ENCODE data around the gene FHOD1. TPM values are rescaled to one million over a fixed set of nuclear protein-coding genes. Genes with fewer than 3 reads are reported as not detected.

FHOD1 gene
- polyA plus RNA-seq, 2 of the 4 experiments (the other 2 are of a cell fraction) = 16.1 to 33.6 TPM

DNA sequence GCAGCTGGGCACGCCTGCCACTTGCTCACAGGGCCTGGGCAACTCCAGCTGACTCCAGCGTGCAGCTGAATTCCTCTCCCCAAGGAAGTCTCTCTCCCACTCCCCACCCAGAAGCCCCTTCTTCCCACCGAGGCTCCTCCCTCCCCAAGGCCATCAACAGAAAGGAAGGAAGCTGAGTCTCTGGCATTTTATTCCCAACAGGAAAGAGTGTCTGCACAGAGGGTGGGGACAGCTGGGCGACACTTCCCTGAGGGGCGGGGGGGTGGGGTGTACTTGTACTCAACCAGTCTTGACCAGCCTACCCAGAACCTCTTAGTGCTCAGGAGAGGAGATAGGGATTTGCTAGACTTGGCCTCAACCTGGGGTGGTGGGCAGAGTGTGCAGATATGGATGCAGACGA, 57.2 kb downstream of the FHOD1 start, which contains the start of gene EXOC3L1:
TSS of gene EXOC3L1 (minus strand) at position 96 of the 400 bp plus-strand sequence. CDS start 460 bp downstream, outside the sequence.
- FAIRE-seq = no peak
- TF ChIP-seq ZC3H11A (IDR thresholded peaks at IDR 0.05) (no peak), FOSL2 (IDR thresholded peaks at IDR 0.05) (no peak), FOSL2 (CRISPR knock-in tag; IDR thresholded peaks at IDR 0.05) (no peak), KDM5A (IDR thresholded peaks at IDR 0.05) (no peak), EP300 (IDR thresholded peaks at IDR 0.05) (no peak), RCOR1 (IDR thresholded peaks at IDR 0.05; ENCODE audit: low read depth, low read length) (no peak), NR3C1 (IDR thresholded peaks at IDR 0.05) (no peak)
- TF ChIP-seq, protein P1, sequence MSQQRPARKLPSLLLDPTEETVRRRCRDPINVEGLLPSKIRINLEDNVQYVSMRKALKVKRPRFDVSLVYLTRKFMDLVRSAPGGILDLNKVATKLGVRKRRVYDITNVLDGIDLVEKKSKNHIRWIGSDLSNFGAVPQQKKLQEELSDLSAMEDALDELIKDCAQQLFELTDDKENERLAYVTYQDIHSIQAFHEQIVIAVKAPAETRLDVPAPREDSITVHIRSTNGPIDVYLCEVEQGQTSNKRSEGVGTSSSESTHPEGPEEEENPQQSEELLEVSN (IDR thresholded peaks at IDR 0.05; ENCODE audit: borderline replicate concordance, low read depth) = no peak

DNA sequence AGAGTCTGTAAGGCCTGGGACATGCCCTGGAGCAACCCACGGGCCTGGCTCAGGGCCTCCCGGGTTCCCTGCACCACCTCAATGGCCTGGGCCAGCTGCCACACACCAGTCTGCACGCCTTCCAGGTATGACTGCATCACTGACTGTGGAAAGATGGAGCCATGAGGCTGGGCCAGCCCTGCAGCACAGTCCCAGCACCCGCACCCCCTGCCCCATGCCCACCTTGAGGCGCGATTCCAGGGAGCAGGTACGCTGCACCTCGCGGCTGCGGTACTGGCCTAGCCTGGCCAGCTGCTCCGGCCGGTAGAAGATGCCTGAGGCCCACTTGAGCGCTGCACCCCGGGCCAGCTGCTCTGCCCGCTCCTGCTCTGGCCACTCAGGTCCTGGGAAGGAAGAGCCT, 58.5 kb downstream of the FHOD1 start:
- 89% methylated on average over 8 of the region's 15 CpGs for WGBS (ENCODE audit: missing lambda C conversion rate)
- Histone ChIP-seq H3K4me1 (peaks cover 29% of the 10 kb centered on the region), H3K4me2 (no peak overlapping the region), H3K9me3 (no peaks in the 10 kb centered on the region), H3K4me3 (no peak overlapping the region), H3K27ac (no peak overlapping the region)
- ATAC-seq (no peak), DNase-seq (ENCODE audit: low read depth in 1 of 2, low spot score in 1 of 2) (no peak), FAIRE-seq (no peak)
- no peak for TF ChIP-seq CEBPB (IDR thresholded peaks at IDR 0.05)
- TF ChIP-seq KDM1A (IDR thresholded peaks at IDR 0.05; ENCODE audit: low read depth) = no peak
- TF ChIP-seq, protein P1 (IDR thresholded peaks at IDR 0.05; ENCODE audit: borderline replicate concordance, low read depth) = no peak
- TF ChIP-seq FOSB (CRISPR knock-in tag; IDR thresholded peaks at IDR 0.05) = no peak
- no peak for TF ChIP-seq FOSL2 (IDR thresholded peaks at IDR 0.05)
- no peak for TF ChIP-seq FOSL2 (CRISPR knock-in tag; IDR thresholded peaks at IDR 0.05)
- TF ChIP-seq RFX5 (IDR thresholded peaks at IDR 0.05) = no peak
- TF ChIP-seq MYC (IDR thresholded peaks at IDR 0.05; ENCODE audit: borderline replicate concordance, low read length) = no peak
- TF ChIP-seq HDAC2 (IDR thresholded peaks at IDR 0.05) = no peak
- TF ChIP-seq TFCP2L1 (CRISPR knock-in tag; IDR thresholded peaks at IDR 0.05) = no peak
- TF ChIP-seq GATA3 (IDR thresholded peaks at IDR 0.05; ENCODE audit: borderline replicate concordance) = no peak
- no peak for TF ChIP-seq PHF8 (IDR thresholded peaks at IDR 0.05; ENCODE audit: borderline replicate concordance, low read depth)
- CTCF ChIA-PET = interaction anchor here (0.8 to 10.7 kb wide), 9 partner anchors 9 to 235 kb away, joined by 3 to 162 read pairs (median 6); partner anchors contain the start of genes ELMO3, FBXL8, KCTD19 and LRRC36
- POLR2A ChIA-PET = no interaction called here

More for the DNA sequence above, 57.2 kb downstream of the FHOD1 start, which contains the start of gene EXOC3L1:
- Histone ChIP-seq H3K9me3 (no peaks in the 10 kb centered on the region), H3K4me2 (no peak within 1 kb of the TSS), H3K4me3 (no peak within 1 kb of the TSS), H3K4me1 (peaks cover 26% of the 10 kb centered on the region), H3K27ac (no peak within 1 kb of the TSS)
- DNase-seq (ENCODE audit: low read depth in 1 of 2, low spot score in 1 of 2) (no peak), ATAC-seq (no peak)
- 73% methylated on average over 4 of the region's 6 CpGs for WGBS (ENCODE audit: missing lambda C conversion rate)
- POLR2A ChIA-PET = no interaction called here
- CTCF ChIA-PET = interaction anchor here (0.6 to 10.7 kb wide), 9 partner anchors 8 to 236 kb away, joined by 3 to 162 read pairs (median 6); partner anchors contain the start of genes ELMO3, FBXL8, NOL3 and TRADD

DNA sequence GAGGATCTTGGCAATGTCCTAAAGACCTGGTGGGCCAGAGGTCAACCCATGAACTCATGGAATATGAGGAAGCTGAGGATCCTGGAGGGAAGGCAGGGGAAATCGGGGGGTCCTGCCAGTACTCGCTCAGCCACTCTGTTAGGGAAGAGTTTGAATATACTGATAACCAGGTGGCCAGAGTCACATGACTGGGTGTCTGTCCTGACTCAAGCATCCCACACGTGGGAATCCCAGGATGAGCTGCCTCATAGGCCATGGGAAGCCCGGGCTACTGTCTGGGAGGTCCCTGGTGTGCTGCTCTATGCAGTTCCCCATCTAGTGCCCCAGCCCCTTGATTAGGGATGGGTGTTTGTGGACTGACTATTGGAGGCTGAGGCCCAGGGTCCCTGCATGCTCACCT, 59.0 kb downstream of the FHOD1 start:
- Histone ChIP-seq H3K27ac (no peak overlapping the region), H3K9me3 (no peaks in the 10 kb centered on the region), H3K4me2 (no peak overlapping the region), H3K4me3 (no peak overlapping the region), H3K4me1 (peaks cover 25% of the 10 kb centered on the region)
- ATAC-seq (no peak), DNase-seq (ENCODE audit: low read depth in 1 of 2, low spot score in 1 of 2) (no peak), FAIRE-seq (no peak)
- 56% methylated on average over 4 of the region's 4 CpGs for WGBS (ENCODE audit: missing lambda C conversion rate)
- no peak for TF ChIP-seq POLR2A (IDR thresholded peaks at IDR 0.05; ENCODE audit: low read length)
- TF ChIP-seq TFCP2L1 (CRISPR knock-in tag; IDR thresholded peaks at IDR 0.05) = no peak
- TF ChIP-seq SREBF2 (IDR thresholded peaks at IDR 0.05) = no peak
- no peak for TF ChIP-seq PHF8 (IDR thresholded peaks at IDR 0.05; ENCODE audit: borderline replicate concordance, low read depth)
- TF ChIP-seq CHD2 (IDR thresholded peaks at IDR 0.05; ENCODE audit: low read length, partially characterized antibody) = no peak
- TF ChIP-seq, protein P2, sequence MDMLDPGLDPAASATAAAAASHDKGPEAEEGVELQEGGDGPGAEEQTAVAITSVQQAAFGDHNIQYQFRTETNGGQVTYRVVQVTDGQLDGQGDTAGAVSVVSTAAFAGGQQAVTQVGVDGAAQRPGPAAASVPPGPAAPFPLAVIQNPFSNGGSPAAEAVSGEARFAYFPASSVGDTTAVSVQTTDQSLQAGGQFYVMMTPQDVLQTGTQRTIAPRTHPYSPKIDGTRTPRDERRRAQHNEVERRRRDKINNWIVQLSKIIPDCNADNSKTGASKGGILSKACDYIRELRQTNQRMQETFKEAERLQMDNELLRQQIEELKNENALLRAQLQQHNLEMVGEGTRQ (IDR thresholded peaks at IDR 0.05) = peak; percentile 8; the same call in 1 of the 2 replicates
- CTCF ChIA-PET = interaction anchor here (1.2 to 10.7 kb wide), 9 partner anchors 10 to 234 kb away, joined by 3 to 162 read pairs (median 7); partner anchors contain the start of genes ELMO3, FBXL8, KCTD19 and LRRC36
- POLR2A ChIA-PET = no interaction called here
